ENCODE measurements around the gene DELE1.

The DELE1 gene, protein sequence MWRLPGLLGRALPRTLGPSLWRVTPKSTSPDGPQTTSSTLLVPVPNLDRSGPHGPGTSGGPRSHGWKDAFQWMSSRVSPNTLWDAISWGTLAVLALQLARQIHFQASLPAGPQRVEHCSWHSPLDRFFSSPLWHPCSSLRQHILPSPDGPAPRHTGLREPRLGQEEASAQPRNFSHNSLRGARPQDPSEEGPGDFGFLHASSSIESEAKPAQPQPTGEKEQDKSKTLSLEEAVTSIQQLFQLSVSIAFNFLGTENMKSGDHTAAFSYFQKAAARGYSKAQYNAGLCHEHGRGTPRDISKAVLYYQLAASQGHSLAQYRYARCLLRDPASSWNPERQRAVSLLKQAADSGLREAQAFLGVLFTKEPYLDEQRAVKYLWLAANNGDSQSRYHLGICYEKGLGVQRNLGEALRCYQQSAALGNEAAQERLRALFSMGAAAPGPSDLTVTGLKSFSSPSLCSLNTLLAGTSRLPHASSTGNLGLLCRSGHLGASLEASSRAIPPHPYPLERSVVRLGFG

GRCh38 chr5:141923448-141924313, at the start of gene DELE1:
TSS of gene DELE1 (plus strand) at chr5:141923871. CDS start at chr5:141923942, 71 bp downstream.
- peak; percentile 94 for DNase-seq (ENCODE audit: low read depth)

DNA sequence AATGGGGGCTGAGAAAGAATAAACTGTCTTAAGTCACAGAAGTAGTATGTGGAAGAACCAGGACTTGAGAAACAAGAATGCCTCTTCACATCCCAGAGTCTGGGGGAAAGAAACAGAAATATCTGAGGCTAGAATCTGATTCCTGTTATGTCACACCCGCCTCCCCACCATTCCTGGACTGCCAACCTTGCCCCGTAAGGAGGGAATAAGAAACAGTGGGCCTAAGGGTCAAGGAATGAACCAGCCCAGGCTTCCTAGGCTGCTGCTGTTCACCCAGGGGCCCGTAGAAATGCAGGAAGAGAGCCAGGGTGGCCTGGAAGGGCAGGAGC, 49.8 kb upstream of the DELE1 start:
- DNase-seq (ENCODE audit: low read depth): no peak

GRCh38 chr5:141874262-141874964, 49.3 kb upstream of the DELE1 start:
- DNase-seq (ENCODE audit: low read depth): no peak

DNA sequence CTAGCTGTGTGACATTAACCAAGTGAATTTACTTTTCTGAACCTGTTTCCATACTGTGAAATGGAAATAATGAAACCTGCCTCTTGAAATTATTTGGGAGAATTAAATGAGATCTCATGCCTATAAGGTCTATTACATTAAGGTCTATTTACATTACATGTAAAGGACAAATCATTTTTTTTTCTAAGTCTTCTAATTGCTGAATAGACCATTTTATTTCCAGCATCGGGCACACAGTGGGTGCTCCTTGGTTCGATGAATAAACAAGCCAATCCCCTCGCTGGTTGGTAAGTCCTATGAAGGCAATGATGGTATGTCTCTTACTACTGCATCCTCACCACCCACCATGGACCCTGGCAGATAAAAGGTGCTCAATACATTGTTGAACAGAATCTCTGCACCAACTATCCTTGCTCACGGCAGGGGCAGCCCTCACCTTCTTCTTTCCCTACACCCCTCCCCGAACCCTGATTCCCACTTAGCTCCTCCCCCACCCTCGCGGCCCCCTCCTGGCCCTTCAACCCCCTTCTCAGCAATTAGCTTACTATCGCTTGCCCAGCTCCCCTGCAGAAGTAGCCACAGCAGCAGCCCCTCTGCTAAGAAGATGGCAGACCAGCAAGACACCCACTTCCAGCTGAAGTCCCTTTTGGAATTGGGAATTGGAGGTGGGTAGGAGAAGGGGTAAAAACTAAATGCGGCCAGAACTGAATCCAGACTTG, 48.5 kb upstream of the DELE1 start:
- DNase-seq (ENCODE audit: low read depth): no peak

GRCh38 chr5:141875795-141876627, 47.7 kb upstream of the DELE1 start:
- DNase-seq (ENCODE audit: low read depth): no peak

GRCh38 chr5:141876628-141877355, 46.9 kb upstream of the DELE1 start:
- no peak for DNase-seq (ENCODE audit: low read depth)

- DNase-seq (ENCODE audit: low read depth): no peak
Observed at GRCh38 chr5:141877356-141878185, 46.1 kb upstream of the DELE1 start.

DNA sequence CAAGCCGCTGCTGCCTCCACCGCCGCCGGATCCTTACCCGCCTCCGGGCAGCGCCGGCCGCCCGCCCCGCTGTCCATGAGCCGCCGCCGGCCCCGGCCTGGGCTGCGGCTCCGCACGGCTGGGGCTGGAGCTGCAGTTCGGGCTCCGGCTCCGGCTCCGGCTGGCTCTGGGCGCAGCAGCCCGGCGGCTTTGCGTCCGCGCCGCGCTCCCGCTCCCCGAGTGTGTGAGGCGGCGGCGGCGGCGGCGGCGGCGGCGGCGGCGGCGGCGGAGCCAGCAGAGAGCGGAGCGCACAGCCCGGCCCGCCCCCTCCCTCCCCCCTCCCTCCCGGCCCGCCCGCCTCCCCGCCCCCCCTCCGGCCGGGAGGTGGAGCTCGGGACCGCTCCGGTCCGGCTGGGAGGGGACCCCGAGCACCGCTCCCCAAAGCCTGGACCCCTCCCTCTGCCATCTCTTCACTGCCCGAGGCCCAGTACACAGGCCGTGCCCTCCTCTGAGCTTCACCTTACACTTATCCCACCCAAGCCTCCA, 45.4 kb upstream of the DELE1 start, which contains the start of gene PCDH1:
Gene PCDH1, minus strand, starts transcription at position 225 of the 525 bp plus-strand sequence. Its CDS starts 148 bp downstream, at position 77.
- no peak for DNase-seq (ENCODE audit: low read depth)

GRCh38 chr5:141878711-141879425, 44.8 kb upstream of the DELE1 start:
- DNase-seq (ENCODE audit: low read depth): peak; percentile 73

DNA sequence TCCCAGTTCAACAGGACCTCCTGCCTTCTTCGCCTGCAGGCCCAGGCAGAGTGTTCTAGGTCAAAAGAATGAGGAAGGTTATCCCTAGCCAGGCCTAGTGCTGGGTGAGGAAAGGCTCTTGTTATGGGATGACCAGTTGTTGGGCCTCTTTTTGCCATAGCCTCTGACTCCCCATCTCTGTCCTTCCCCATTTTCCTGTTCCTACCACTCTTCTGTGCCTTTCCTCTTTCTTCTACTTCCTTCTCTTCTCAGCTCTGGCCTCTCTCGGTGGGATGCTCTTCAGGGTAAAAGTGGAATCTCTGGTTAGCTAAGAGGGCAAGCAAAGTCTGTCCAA, 44.3 kb upstream of the DELE1 start:
- DNase-seq (ENCODE audit: low read depth): no peak

- no peak for DNase-seq (ENCODE audit: low read depth)
Observed at GRCh38 chr5:141879941-141880738, 43.5 kb upstream of the DELE1 start.

DNA sequence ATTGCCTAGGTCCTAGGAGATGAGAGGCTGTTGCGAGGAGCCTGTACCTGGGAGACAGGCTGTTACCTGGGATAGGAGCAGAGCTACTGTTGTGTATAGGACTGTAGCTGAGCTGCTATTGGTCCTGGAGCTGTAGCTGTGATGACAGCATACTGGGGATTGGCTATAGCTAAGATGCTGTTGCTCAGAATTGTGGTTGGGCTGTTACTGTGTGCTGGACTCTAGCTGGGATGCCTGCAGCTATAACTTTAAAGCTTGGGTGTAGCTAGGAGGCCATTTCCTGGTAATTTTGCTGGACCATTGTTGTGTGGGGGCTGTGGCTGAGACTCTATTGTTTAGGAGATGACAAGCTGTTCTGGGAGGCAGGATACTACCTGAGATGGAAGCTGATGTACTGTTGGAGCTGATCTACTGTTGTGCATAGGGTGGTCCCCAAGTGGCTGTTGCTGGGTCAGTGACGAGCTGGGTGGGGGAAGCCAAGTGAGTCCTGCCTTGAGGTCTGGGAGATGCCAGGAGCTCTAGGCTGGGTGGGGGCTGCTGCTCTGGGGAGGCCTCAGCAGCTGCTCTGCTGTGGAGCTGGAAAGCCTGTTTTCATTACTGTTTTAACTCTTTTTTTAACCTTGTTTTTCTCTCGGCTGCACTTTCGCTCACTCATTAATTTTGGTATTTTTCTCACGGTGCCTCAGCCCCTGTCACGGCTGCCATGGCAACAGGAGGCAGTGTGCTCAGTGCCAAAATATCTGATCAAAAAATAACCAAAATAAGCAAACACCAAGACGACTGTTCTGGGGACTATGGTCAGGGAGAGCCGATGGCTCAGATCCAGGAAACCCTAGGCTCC, 42.5 kb upstream of the DELE1 start:
- DNase-seq (ENCODE audit: low read depth): no peak

GRCh38 chr5:141881886-141882285, 41.8 kb upstream of the DELE1 start:
- no peak for DNase-seq (ENCODE audit: low read depth)

DNA sequence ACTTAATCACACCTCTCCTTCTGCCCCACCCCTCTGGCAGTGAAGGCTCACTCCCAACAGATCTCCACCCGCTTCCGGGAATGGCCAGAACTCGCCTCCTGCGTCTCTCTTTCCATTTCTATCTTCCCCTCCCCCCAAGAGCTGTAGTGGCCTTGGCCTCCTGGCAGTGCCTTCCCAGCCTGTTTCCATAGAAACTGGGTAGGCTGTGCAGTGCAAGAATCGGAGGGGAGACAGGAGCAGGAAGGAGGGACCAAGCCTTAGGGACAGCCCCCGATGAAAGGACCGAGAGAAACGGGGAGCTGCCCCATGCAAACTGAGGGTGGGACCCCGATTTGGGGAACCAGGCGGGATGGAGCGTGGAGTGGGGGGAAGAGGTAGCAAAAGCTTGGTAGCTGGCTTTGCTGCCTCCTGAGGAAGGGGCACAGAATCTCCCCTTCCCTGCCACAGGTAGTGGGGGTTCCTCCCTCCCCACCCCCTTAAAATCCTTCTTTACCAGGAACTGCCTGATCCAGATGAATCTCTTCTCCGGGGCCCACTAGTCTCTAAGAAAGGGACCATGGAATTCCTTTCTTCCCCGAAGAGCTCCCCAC, 41.0 kb upstream of the DELE1 start:
- no peak for DNase-seq (ENCODE audit: low read depth)

- DNase-seq (ENCODE audit: low read depth): peak; percentile 14
Observed at GRCh38 chr5:141883184-141883891, 40.3 kb upstream of the DELE1 start.

Data from activated T-cell treated with anti-CD3 and anti-CD28 coated beads for 48 hours (primary cell).